WTC11 (cell line): ENCODE results near the gene RASA4.
"Not testable (repeated sequence)": the region's sequence is repeated elsewhere in the genome, so short reads cannot be mapped to it uniquely, and the experiment has no call there.

Experiments used
- ZNF121 ChIP-seq: sonication (generic); formaldehyde crosslinking; IDR thresholded peaks from 2 replicates; pipeline ENCODE4 v1.8.0; 2023; ENCODE audit warnings: missing genetic modification reagents
- TF ChIP-seq, protein P1 (sequence below): sonication (generic); formaldehyde crosslinking; IDR thresholded peaks from 2 replicates; pipeline ENCODE4 v1.8.1; 2022; ENCODE audit warnings: mild to moderate bottlenecking, moderate library complexity, missing genetic modification reagents

DNA sequence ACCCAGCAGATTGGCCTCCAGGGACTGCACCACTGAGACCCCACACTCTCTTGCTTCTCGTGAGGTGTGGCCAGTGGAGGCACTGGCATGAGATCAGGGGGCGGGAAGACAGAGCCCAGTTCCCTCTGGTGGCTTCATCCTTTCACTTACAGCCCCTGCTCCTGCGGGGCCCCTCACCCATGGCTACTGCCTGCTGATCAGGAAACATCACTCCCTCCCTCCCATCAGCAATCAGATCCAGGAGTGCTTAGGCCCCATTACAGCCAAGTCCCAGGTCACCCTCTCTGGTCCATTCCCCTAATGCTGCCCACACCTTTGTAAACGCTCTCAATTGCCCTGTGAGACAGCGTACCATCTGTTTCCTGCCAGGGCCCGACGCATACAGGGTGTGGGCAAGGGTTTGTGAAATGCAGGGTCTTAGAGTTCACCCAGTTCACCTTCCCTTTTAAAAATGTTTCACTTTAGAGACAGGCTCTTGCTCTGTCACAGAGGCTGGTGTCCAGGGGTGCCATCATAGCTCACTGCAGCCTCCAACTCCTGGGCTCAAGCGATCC, 81.4 kb downstream of the RASA4 start:
- TF ChIP-seq, protein P1, sequence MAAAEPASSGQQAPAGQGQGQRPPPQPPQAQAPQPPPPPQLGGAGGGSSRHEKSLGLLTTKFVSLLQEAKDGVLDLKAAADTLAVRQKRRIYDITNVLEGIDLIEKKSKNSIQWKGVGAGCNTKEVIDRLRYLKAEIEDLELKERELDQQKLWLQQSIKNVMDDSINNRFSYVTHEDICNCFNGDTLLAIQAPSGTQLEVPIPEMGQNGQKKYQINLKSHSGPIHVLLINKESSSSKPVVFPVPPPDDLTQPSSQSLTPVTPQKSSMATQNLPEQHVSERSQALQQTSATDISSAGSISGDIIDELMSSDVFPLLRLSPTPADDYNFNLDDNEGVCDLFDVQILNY (CRISPR knock-in tag), result not testable (repeated sequence)
- TF ChIP-seq ZNF121 (CRISPR knock-in tag), result not testable (repeated sequence)
